ENCODE results near the gene COA5.

COA5 gene

GRCh38 chr2:98559581-98559980 is 48.7 kb downstream of the COA5 start:
- H3K4me1 Mint-ChIP-seq = peaks cover 36% of the 10 kb centered on the region
- TF ChIP-seq CTCF (IDR thresholded peaks at IDR 0.05) = no peak

DNA sequence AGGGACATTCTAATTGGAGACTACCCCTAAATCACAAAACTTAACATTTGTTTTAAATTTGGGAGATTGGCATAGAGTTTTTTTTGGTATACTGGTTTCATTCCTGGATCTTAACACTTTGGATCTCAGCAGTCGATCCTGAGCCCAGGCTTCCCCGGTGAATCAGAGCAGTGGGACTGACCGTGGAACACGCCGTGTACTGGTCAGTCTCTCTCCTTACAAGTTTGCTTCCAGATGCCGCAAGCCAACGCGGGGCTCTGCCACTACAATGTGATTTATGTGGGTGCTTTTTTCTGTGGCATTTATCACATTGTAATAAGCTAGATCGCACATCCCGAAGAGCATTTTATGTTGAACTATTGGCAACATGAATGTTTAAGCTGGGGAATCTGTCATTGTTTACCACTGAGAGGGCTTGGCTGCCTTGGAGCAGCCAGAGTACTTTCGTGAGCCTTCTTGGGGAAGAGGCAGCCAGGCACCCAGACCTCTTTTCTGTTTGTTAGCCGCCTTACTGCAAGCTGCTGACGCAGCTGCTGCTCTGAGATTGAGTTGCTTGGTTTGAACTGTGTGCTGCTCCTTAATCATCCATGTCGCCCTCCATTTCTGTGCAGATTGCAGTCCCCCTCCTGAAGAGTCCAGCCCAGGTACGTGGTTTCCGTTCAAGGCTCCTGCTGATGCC is 49.3 kb downstream of the COA5 start:
- no peak for DNase-seq
- TF ChIP-seq CTCF (IDR thresholded peaks at IDR 0.05) = no peak
- Mint-ChIP-seq H3K9me3 (no peaks in the 10 kb centered on the region), H3K4me1 (peaks cover 36% of the 10 kb centered on the region), H3K27ac (peak overlapping the region; percentile 55), H3K4me3 (no peak overlapping the region), H3K27me3 (ENCODE audit: low read depth, poor library complexity) (no peaks in the 10 kb centered on the region), H3K36me3 (ENCODE audit: low read depth) (peaks cover 48% of the 10 kb centered on the region)

More at GRCh38 chr2:98559581-98559980, 48.7 kb downstream of the COA5 start:
- Mint-ChIP-seq H3K4me3 (no peak overlapping the region), H3K36me3 (ENCODE audit: low read depth) (peaks cover 46% of the 10 kb centered on the region), H3K27ac (peak overlapping the region; percentile 55), H3K9me3 (no peaks in the 10 kb centered on the region), H3K27me3 (ENCODE audit: low read depth, poor library complexity) (no peaks in the 10 kb centered on the region)
- no peak for DNase-seq

DNA sequence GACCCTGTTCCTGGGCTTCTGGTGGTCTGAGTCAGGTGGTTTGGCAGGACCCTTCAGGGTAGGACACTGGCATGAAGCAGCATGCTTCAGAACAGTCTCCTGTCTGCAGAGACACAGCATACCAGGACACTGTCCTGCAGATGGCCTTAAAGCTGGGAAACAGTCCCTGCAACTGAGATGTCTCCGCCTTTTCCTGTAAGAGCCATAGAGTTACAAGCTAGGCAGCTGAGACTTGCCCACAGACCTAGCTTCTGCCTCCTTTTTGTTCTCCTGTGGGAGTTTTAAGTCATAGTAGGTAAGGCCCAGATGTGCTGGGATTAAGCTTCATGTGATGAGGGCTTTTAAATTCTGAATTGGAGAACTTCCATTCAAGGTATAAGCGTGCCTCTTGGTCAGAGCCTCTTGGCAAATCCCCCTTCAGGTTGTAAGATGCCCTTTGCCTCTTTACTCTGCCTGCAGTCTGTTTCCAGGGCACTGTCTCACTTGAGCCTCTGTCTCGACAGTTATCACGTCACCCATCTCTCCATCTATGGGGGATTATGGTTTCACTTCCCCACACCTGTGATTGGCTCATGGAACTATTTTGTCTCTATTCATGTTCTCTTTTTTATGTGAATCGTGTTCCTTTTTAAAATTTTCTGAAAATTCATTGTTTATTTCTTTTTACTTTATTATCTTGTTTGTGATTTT is 51.8 kb downstream of the COA5 start:
- Mint-ChIP-seq H3K36me3 (ENCODE audit: low read depth) (peaks cover 60% of the 10 kb centered on the region), H3K4me1 (peaks cover 35% of the 10 kb centered on the region), H3K27me3 (ENCODE audit: low read depth, poor library complexity) (no peaks in the 10 kb centered on the region), H3K9me3 (no peaks in the 10 kb centered on the region), H3K4me3 (no peak overlapping the region), H3K27ac (no peak overlapping the region)
- DNase-seq = no peak
- TF ChIP-seq CTCF (IDR thresholded peaks at IDR 0.05) = no peak

DNA sequence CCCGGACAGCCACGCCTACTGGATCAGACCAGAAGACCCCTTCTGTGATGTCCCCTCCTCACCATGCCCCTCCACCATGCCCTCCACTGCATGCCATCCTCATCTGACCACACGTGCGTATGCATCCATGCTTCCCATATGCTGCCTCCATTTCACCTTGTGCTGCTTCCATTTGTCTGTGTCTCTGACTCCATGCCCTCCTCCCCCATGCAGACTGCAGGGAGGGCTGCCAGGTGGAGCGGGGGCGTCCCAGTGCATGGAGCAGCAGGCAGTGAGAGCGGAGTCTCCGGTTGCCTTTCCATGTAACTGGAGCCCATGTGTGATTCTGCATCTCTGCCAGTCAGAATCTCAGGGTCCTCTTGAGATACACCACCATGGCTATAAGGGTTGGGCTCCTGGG is 52.6 kb downstream of the COA5 start:
- H3K9me3 Mint-ChIP-seq = no peaks in the 10 kb centered on the region
- DNase-seq = no peak
- H3K4me3 Mint-ChIP-seq = no peak overlapping the region
- H3K27ac Mint-ChIP-seq = no peak overlapping the region
- peaks cover 31% of the 10 kb centered on the region for H3K4me1 Mint-ChIP-seq
- no peak for TF ChIP-seq CTCF (IDR thresholded peaks at IDR 0.05)
- H3K27me3 Mint-ChIP-seq (ENCODE audit: low read depth, poor library complexity) = no peaks in the 10 kb centered on the region
- H3K36me3 Mint-ChIP-seq (ENCODE audit: low read depth) = peaks cover 62% of the 10 kb centered on the region

GRCh38 chr2:98554116-98554861 is 54.0 kb downstream of the COA5 start:
- Mint-ChIP-seq H3K36me3 (ENCODE audit: low read depth) (peaks cover 58% of the 10 kb centered on the region), H3K9me3 (no peaks in the 10 kb centered on the region), H3K4me3 (no peak overlapping the region), H3K27me3 (ENCODE audit: low read depth, poor library complexity) (no peaks in the 10 kb centered on the region), H3K4me1 (peaks cover 23% of the 10 kb centered on the region), H3K27ac (no peak overlapping the region)
- TF ChIP-seq CTCF (IDR thresholded peaks at IDR 0.05) = no peak
- DNase-seq = no peak
